GM12878 (cell line): ENCODE measurements around the gene ARHGAP9. TPM values are rescaled to one million over a fixed set of nuclear protein-coding genes. Genes with fewer than 3 reads are reported as not detected.

ENCODE experiments used
- ATAC-seq: fragments of 200-7000 bp; cut with Tn5 transposase; 3 replicates; pipeline ENCODE4 v1.9.1; 2020; ENCODE audit warnings: mild to moderate bottlenecking, moderate library complexity
- BruUV-seq: library from RNA; stranded (reverse); fragments of 400-500 nt; replicated peaks from 2 replicates; lab custom pipeline; 2021; lab: Mats Ljungman, UMichigan
- CTCF ChIA-PET: fragments of 300-600 bp; sonication (Branson Sonifier 250); formaldehyde crosslinking; extraction: SDS; loops from one replicate; lab custom pipeline; 2021; ENCODE audit warnings: inconsistent platforms; lab: Yijun Ruan, JAX
- POLR2A ChIA-PET: fragments of 350-600 bp; formaldehyde crosslinking; extraction: SDS; loops from one replicate; lab custom pipeline; 2021; ENCODE audit warnings: inconsistent platforms; lab: Charles Lee
- RAD21 ChIA-PET: fragments of 300-600 bp; sonication (Branson Sonifier 250); formaldehyde crosslinking; loops from one replicate; lab custom pipeline; 2023; ENCODE audit warnings: antibody characterized with exemption; ENCODE audit not compliant: unreplicated experiment; lab: Charles Lee
- SMC1A ChIA-PET: fragments of 300-600 bp; sonication (Branson Sonifier 250); formaldehyde crosslinking; loops from one replicate; lab custom pipeline; 2023; ENCODE audit not compliant: unreplicated experiment, uncharacterized antibody; lab: Charles Lee
- DNase-seq: peaks from one replicate; pipeline ENCODE4 v3.0.0-alpha.2; 2011; ENCODE audit warnings: low read depth, low spot score
- FAIRE-seq: peaks from 3 replicates; lab custom pipeline; 2011; peaks lifted over from hg19 to GRCh38; lab: Jason Lieb, UNC
- H2AFZ ChIP-seq: 2 replicates; pipeline ENCODE4 v1.6.0; 2011; ENCODE audit warnings: low read depth, low read length, control low read depth; ENCODE audit not compliant: control insufficient read depth
- H3K27ac ChIP-seq: 2 replicates; pipeline ENCODE4 v1.5.1; 2011; ENCODE audit warnings: control low read depth; ENCODE audit not compliant: control insufficient read depth, insufficient read depth
- H3K27me3 ChIP-seq, 2 experiments: replicated peaks in 1 of 2; 2 replicates each; pipeline versions ENCODE4 v1.6.0 to v1.6.1; 2011; ENCODE audit warnings: low read length in 1 of 2; ENCODE audit not compliant: control insufficient read depth in 2 of 2, insufficient read depth in 2 of 2
- H3K36me3 ChIP-seq, 2 experiments: 2 replicates each; pipeline ENCODE4 v1.5.1; 2011; ENCODE audit warnings: low read length in 1 of 2; ENCODE audit not compliant: control insufficient read depth in 2 of 2, insufficient read depth in 2 of 2
- H3K4me1 ChIP-seq: 2 replicates; pipeline ENCODE4 v1.6.1; 2011; ENCODE audit warnings: mild to moderate bottlenecking, low read length, moderate library complexity, mixed read lengths; ENCODE audit not compliant: control insufficient read depth, insufficient read depth
- H3K4me2 ChIP-seq: 2 replicates; pipeline ENCODE4 v1.6.0; 2011; ENCODE audit warnings: control low read depth; ENCODE audit not compliant: control insufficient read depth, insufficient read depth
- H3K4me3 ChIP-seq: fragments of 200-600 bp; sonication (generic); 2 replicates; pipeline ENCODE4 v1.5.1; 2016
- H3K79me2 ChIP-seq: 2 replicates; pipeline ENCODE4 v1.6.0; 2011; ENCODE audit warnings: low read length; ENCODE audit not compliant: control insufficient read depth, insufficient read depth
- H3K9ac ChIP-seq: 2 replicates; pipeline ENCODE4 v1.8.0; 2011; ENCODE audit warnings: low read length, control low read depth, mixed read lengths; ENCODE audit not compliant: control insufficient read depth, insufficient read depth
- H3K9me3 ChIP-seq: replicated peaks from 3 replicates; pipeline ENCODE4 v1.5.1; 2011; ENCODE audit warnings: mild to moderate bottlenecking, low read length; ENCODE audit not compliant: control insufficient read depth, insufficient read depth
- H4K20me1 ChIP-seq: 2 replicates; pipeline ENCODE4 v1.6.0; 2011; ENCODE audit not compliant: control insufficient read depth, insufficient read depth
- EGR1 ChIP-seq, 2 experiments: IDR thresholded peaks; 1 replicate in 1 of 2; 2 replicates in 1 of 2; pipeline ENCODE4 v1.6.1; 2011 to 2012; ENCODE audit warnings: low read depth in 2 of 2, low read length in 2 of 2, borderline replicate concordance in 1 of 2, mild to moderate bottlenecking in 1 of 2, moderate library complexity in 1 of 2
- RAD51 ChIP-seq: fragments of 450-650 bp; IDR thresholded peaks from 2 replicates; pipeline ENCODE4 v1.6.1; 2016; ENCODE audit warnings: moderate library complexity, mild to moderate bottlenecking, inconsistent platforms
- ZZZ3 ChIP-seq: IDR thresholded peaks from 2 replicates; pipeline ENCODE4 v1.6.1; 2011; ENCODE audit warnings: low read depth; ENCODE audit not compliant: control insufficient read depth, insufficient read length
- WGBS: methylation state at CpG from one replicate; pipeline ENCODE4 v1.1.6; 2016; ENCODE audit warnings: low lambda C conversion rate; ENCODE audit not compliant: insufficient replicate concordance, insufficient coverage; ENCODE audit errors: missing lambda C conversion rate; 5-methylcytosine and 5-hydroxymethylcytosine counted together
- in situ Hi-C: fragments of 300-500 bp; cut with MboI; formaldehyde crosslinking; loops from 9 replicates; pipeline ENCODE4 v1.14.3; 2018; ENCODE audit warnings: mixed read lengths
- intact Hi-C: fragments of 100-400 bp; cut with micrococcal nuclease; formaldehyde crosslinking; loops from one replicate; pipeline ENCODE4 v1.14.2; 2022; ENCODE audit not compliant: unreplicated experiment
- polyA plus RNA-seq, 11 experiments: library from polyadenylated mRNA; depleted of rRNA in 4 of 11; unstranded in 6 of 11; stranded (reverse) in 5 of 11; fragments of >200 nt; fragmentation: Nextera tagmentation in 4 of 11; fragmentation: Illumina TruSeq in 1 of 11; extraction: Ambion mirVana in 4 of 11; extraction: Trizol in 1 of 11; gene quantifications; 1 replicate in 1 of 11; 2 replicates in 10 of 11; pipeline versions ENCODE4 v1.2.1 to v1.2.3, GENCODE V29; 2011 to 2016; ENCODE audit warnings: inconsistent platforms in 2 of 11, missing spikeins in 2 of 11, low read depth in 1 of 11
- total RNA-seq, 4 experiments: library from RNA; depleted of rRNA in 3 of 4; stranded (reverse); fragments of >200 nt in 3 of 4; fragmentation: Illumina TruSeq in 1 of 4; extraction: Trizol in 1 of 4; gene quantifications; 2 replicates each; pipeline versions ENCODE4 v1.2.1 to v1.2.3, GENCODE V29; 2013 to 2021

Gene ARHGAP9
- total and polyA plus RNA-seq, 10 of the 15 experiments (the other 5 are each of a cell fraction or from before 2014, with no cell fraction given), result 19.5 to 102 (median 76.8) TPM

DNA sequence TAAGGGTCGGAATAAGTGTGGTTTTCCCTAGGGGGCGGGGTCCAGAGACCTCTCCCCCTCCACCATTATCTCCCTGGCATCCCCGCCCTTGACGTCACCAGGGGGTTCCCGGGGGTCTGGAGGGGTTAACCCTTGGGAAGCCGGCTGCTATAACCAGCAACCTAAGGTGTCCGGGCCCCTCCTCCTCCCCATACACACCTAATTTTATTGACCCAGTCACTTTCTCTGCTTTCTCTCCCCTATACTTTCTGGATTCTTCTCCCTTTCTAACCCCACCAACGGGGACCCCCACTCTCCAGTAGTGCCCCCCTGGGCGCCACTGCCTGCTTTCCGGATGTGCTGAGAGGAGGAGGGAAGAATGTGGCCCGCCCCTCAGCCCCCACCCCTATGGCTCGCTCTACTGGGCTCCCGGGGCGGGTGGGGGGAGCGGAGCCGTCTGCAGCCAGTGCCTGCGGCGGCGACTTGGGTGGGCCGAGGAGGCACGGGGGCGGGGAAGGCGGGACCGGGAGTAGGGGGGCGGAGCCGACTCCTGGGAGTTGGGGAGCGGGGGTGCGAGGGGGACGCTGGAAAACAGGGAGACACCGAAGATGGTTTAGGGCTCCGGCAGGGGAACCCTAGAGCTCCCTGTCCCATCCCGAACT lies 18.3 kb downstream of the ARHGAP9 start:
- in situ Hi-C loops, result no loop called here
- Histone ChIP-seq H4K20me1 (0 out of 2 replicates have a peak, but pooled peaks cover 2% of the 10 kb centered on the region), H2AFZ (peak overlapping the region; percentile 58; the same call in 1 of the 2 replicates), H3K27me3 (0 out of 4 replicates have a peak, but pooled peaks cover 0 to 4% of the 10 kb centered on the region in 2 experiments), H3K4me3 (peak overlapping the region; percentile 68), H3K79me2 (no peaks in the 10 kb centered on the region), H3K9me3 (no peaks in the 10 kb centered on the region), H3K4me2 (peak overlapping the region; percentile 100), H3K9ac (peak overlapping the region; percentile 67), H3K27ac (no peak overlapping the region), H3K4me1 (peaks cover 32% of the 10 kb centered on the region)
- CTCF ChIA-PET, result interaction anchor here (0.7 to 7.5 kb wide), 8 partner anchors 8 to 280 kb away, joined by 3 to 114 read pairs (median 4); partner anchors contain the start of genes ARHGAP9 and INHBE
- WGBS, result 2% methylated on average over 15 of the region's 32 CpGs
- FAIRE-seq, result no peak
- BruUV-seq, result no TSS peak
- intact Hi-C loops, result loop anchor here (5.0 kb wide), 1 partner anchor 61 kb away; the partner anchor contains the start of genes DDIT3 and MBD6
- SMC1A ChIA-PET, result interaction anchor here (0.6 to 2.8 kb wide), 11 partner anchors 8 to 200 kb away, joined by 3 to 18 read pairs (median 3); no protein-coding TSS in a partner anchor
- RAD21 ChIA-PET, result interaction anchor here (0.7 to 4.7 kb wide), 4 partner anchors 8 to 153 kb away, joined by 3 to 35 read pairs (median 4); partner anchors contain the start of gene INHBE
- ATAC-seq, result peak; percentile 13
- TF ChIP-seq RAD51 (no peak), ZZZ3 (no peak), EGR1 (IDR thresholded peaks at IDR 0.05; ENCODE audit: borderline replicate concordance in 1 of 2, low read depth in 2 of 2, low read length in 2 of 2) (peak in 1 of 2 experiments; percentile 52; a peak in 1 of 3 replicates)
- TF ChIP-seq, all 136 proteins: peak for 1
- no peak for DNase-seq
- POLR2A ChIA-PET, result interaction anchor here (0.6 to 3.0 kb wide), 5 partner anchors 9 to 214 kb away, joined by 4 to 16 read pairs (median 4); no protein-coding TSS in a partner anchor
- H3K36me3 ChIP-seq, result no peaks in the 10 kb centered on the region
